Measurements from ENCODE around the gene SH3RF3. TPM values are rescaled to one million over a fixed set of nuclear protein-coding genes. Genes with fewer than 3 reads are reported as not detected.

Gene SH3RF3
- total and polyA plus RNA-seq, 10 of the 15 experiments (the other 5 are each of a cell fraction or from before 2014, with no cell fraction given) = 0.08 to 8.8 (median 2.3) TPM

GRCh38 chr2:109519513-109519912, 390.5 kb downstream of the SH3RF3 start:
- no peak for FAIRE-seq
- in situ Hi-C loops (cut with MboI) = no loop called here
- CTCF ChIA-PET = interaction anchor here (1.0 kb wide), 1 partner anchor 15 kb away, joined by 3 read pairs; no protein-coding TSS in a partner anchor
- intact Hi-C loops (cut with micrococcal nuclease; ENCODE audit: unreplicated experiment) = loop anchor here (10.0 kb wide), 1 partner anchor 475 kb away; no protein-coding TSS in a partner anchor
- H3K36me3 ChIP-seq (ENCODE audit: control insufficient read depth in 2 of 2, insufficient read depth in 2 of 2, low read length in 1 of 2) = no peaks in the 10 kb centered on the region
- no peak overlapping the region for H3K27ac ChIP-seq (ENCODE audit: control insufficient read depth, insufficient read depth)
- TF ChIP-seq E2F4 (IDR thresholded peaks at IDR 0.05; ENCODE audit: low read depth, low read length) = no peak
- TF ChIP-seq SMARCA5 (IDR thresholded peaks at IDR 0.05) = no peak
- no peak for TF ChIP-seq IRF3 (IDR thresholded peaks at IDR 0.05)
- no peak for TF ChIP-seq ZBTB4 (CRISPR knock-in tag; IDR thresholded peaks at IDR 0.05)
- no peak for TF ChIP-seq SPI1 (IDR thresholded peaks at IDR 0.05; ENCODE audit: borderline replicate concordance, insufficient read depth, low read depth, low read length)
- no peak for TF ChIP-seq IRF5 (IDR thresholded peaks at IDR 0.05; ENCODE audit: borderline replicate concordance)
- no peak for TF ChIP-seq ZBED1 (IDR thresholded peaks at IDR 0.05; ENCODE audit: borderline replicate concordance)
- no peak for TF ChIP-seq SREBF1 (IDR thresholded peaks at IDR 0.05; ENCODE audit: low read length)
- no peak for TF ChIP-seq TBL1XR1 (IDR thresholded peaks at IDR 0.05; ENCODE audit: low read depth, low read length)
- no peak for TF ChIP-seq CEBPB (IDR thresholded peaks at IDR 0.05; ENCODE audit: borderline replicate concordance in 1 of 2, low read depth in 2 of 2, low read length in 2 of 2)
- no peak for TF ChIP-seq NFYB (IDR thresholded peaks at IDR 0.05; ENCODE audit: insufficient read depth, low read depth, low read length)
- no peak for DNase-seq (ENCODE audit: low read depth, low spot score)
- H3K9me3 ChIP-seq (replicated peaks; ENCODE audit: control insufficient read depth, insufficient read depth, low read length) = no peaks in the 10 kb centered on the region
- BruUV-seq (replicated peaks) = no TSS peak
- no peaks in the 10 kb centered on the region for H4K20me1 ChIP-seq (ENCODE audit: control insufficient read depth, insufficient read depth)
- H3K27me3 ChIP-seq (replicated peaks in 1 of 2; ENCODE audit: control insufficient read depth in 2 of 2, insufficient read depth in 2 of 2, low read length in 1 of 2) = no peaks in the 10 kb centered on the region
- H3K4me3 ChIP-seq = no peak overlapping the region
- POLR2A ChIA-PET = no interaction called here
- no peak for ATAC-seq
- SMC1A ChIA-PET (ENCODE audit: uncharacterized antibody, unreplicated experiment) = interaction anchor here (1.0 to 1.1 kb wide), 2 partner anchors 24 to 27 kb away, joined by 3 to 4 read pairs; no protein-coding TSS in a partner anchor
- RAD21 ChIA-PET (ENCODE audit: unreplicated experiment) = interaction anchor here (2.1 kb wide), 1 partner anchor 27 kb away, joined by 5 read pairs; no protein-coding TSS in a partner anchor
- 53% methylated on average over 4 of the region's 4 CpGs for WGBS (ENCODE audit: insufficient coverage, insufficient replicate concordance, low lambda C conversion rate, missing lambda C conversion rate)
- H3K9ac ChIP-seq (ENCODE audit: control insufficient read depth, insufficient read depth, low read length) = no peak overlapping the region
- H3K79me2 ChIP-seq (ENCODE audit: control insufficient read depth, insufficient read depth, low read length) = no peaks in the 10 kb centered on the region
- peaks cover 11% of the 10 kb centered on the region for H3K4me1 ChIP-seq (ENCODE audit: control insufficient read depth, insufficient read depth, low read length)
- H3K4me2 ChIP-seq (ENCODE audit: control insufficient read depth, insufficient read depth) = no peak overlapping the region
- H2AFZ ChIP-seq (ENCODE audit: control insufficient read depth, low read depth, low read length) = no peak overlapping the region

All from GM12878 (cell line).